Astrocyte of the hippocampus (primary cell): Measurements from ENCODE around the gene KIAA2012.

Experiments used
- DNase-seq: peaks from one replicate; pipeline ENCODE4 v3.0.0; 2011; ENCODE audit warnings: low read depth, low spot score

The KIAA2012 gene

DNA sequence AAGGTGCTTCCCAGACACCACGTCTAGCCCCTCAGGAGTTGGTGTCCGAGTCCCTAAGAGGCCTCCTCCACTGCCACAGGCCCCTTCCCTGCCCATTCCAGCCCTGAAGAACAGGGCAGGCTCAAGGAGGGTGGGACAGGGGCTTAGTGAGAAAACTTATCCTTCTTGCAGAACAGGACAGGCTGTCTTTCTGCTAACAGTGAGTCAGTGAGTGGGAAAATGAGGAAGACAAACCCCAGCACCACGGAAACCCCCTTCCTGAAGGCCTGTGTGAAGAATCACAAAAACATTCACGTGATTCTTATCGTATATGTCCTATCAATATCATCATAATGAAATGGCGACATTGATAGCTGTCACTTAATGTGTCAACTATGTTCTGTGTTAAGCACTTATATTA, 29.6 kb upstream of the KIAA2012 start:
- DNase-seq: no peak

DNA sequence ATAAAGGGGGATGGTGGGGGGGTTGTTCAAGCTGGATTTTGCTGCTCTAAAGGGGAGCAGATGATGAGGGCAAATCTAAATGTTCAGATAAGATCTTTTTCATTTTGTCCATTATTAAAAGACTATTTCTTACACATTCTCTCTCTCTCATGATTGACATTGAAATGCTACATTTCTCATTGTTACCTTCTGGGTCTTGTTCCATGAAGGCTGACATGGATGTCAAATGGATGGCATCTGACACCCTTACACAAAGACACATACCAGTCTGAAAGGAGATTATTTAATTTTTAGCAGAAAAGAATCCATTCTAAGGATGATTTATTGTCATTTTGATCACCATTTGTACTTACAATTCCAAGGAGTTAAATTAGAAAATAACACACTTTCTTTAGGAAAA, 28.3 kb upstream of the KIAA2012 start:
- no peak for DNase-seq

DNA sequence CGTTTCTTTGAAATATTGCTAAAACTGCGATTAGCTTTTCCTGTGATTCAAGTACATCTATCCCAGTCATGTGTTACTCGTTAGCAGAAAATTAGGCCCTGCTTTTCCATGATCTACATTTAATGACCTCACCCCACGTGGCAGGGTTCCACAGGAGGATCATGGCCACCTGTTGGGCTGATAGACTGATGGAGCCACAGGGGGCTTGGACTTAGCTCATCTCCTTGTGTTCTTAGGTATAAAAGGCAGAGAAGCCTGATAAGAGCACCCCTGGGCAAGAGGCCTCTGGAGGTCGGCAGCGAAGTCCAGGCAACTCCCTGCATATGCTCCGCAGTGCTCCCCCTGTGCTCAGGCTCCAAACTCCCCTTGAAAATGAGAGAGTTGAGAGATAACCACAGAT, 26.5 kb upstream of the KIAA2012 start:
- DNase-seq: no peak

DNA sequence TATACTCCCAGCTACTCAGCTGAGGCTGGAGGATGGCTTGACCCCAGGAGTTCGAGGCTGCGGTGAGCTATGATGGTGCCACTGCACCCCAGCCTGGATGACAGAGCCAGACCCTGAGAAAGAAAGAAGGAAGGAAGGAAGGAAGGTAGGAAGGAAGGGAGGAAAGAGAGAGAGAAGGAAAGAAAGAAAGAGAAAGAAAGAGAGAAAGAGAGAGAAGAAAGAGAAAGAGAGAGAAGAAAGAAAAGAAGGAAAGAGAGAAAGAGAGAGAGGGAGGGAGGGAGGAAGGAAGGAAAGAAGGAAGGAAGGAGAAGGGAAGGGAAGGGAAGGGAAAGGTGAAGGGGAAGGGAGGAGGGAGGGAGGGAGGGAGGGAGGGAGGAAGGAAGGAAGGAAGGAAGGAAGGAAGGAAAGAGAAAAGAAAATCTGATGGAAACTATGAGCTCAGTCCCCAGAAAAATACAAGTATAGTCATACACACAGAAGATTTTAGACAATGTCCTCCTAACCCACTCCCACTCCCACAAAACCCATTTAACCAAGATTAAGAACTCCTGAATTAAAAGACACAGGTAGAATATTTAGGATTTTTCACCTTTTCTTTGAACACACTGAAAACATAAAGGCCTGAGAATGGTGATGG, 23.8 kb upstream of the KIAA2012 start:
- DNase-seq: no peak

DNA sequence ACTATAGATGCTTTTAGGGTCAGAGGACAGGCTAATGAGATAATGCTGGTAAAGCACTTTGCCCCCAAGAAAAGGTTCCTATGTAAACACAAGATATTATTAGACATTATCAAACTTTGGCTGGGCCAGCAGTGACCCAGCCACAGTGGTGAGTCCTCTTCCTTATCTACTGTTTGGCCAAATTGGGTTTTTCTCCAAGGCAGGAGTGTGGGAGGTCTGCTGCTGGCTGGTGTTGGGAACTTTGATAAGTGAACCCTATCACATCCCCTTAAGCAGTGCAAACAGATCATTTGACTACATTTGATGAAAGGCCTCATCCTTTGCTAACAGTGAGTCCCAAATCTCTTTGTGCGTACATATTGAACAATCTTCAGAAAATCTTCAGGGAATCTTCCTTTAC, 23.2 kb upstream of the KIAA2012 start:
- DNase-seq: no peak

DNA sequence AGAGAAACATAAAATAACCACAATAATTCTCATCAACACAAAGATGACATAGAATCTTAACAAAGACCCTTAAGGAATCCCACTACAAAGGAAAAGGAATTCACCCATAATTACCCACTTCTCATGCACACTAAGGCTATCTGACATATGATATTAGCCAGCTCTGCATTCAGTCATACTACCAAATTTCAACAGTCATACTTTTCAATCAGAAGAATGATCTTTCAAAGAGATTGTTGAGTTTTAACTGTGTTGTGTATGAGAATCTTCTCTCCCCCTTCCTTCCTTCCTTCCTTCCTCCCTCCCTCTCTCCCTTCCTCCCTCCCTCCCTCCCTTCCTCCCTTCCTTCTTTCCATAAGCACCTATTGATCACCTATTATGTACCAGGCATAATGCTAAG, 22.4 kb upstream of the KIAA2012 start:
- DNase-seq: no peak

DNA sequence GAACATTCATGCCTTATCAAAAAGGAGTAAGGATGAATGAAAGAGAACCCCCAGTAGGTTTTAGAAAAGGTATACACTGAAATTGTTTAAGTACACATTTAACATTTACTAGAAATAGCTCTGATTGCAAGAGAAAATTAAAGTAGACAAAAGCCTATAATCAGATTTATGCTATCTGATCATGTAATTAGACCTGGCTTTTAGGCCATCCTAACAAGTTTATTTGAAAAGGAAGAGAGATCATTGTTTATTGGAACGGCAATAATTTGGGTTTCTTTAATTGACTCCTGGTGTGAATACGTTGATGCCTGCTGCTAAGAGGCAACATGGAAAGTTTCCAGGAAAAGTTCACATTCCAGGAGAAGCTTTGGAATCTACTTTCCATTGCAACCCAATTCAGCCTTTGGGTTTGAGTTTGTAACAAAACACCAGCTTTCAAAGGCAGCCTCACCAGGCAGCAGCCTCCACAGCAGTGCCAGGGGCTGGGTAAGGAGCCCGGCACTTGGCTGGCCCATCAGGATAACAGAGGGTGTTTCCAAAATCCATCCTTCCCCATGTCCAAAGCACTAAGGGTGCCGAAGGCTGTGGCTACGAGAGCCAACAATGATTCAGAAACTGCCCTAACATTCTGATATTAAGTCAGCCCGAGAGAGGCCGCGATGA, 21.4 kb upstream of the KIAA2012 start:
- peak; percentile 90 for DNase-seq

DNA sequence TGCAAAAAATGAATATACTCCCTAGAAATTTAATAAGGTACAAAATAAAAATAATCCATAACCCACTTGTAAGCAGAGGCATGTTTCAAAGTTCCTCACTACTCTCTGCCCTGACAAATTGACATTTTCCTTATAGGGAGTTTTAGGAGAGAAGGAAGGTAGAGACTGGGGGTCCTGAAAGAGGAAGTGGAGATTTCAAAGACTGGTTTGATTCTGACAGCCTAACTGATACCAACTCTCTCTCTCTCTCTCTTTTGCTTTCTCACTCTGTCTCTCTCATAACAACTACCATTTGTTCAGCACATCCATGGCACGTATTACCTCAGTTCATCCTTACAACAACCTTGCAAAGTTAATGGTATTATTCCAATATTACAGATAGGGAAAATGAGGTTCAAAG, 20.8 kb upstream of the KIAA2012 start:
- DNase-seq: no peak

DNA sequence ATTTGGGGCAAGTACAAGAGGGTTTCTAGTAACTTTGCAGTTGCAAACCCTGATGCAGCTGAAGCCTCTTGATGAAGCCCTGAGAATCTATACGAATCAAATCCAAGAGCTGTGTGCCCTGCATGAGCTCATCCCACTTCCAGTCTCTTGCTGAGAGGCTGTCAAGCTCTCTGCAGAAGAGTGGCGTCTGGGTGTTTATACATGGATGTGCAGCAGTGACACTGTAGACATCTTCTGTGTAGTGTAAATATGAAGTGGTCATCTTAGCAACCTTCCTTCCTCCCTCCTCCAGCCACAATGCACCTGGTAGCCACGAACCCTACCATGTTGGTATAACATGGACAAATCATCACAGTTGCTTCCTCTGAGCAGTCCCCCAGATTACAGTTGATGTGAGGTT, 18.4 kb upstream of the KIAA2012 start:
- DNase-seq: no peak

DNA sequence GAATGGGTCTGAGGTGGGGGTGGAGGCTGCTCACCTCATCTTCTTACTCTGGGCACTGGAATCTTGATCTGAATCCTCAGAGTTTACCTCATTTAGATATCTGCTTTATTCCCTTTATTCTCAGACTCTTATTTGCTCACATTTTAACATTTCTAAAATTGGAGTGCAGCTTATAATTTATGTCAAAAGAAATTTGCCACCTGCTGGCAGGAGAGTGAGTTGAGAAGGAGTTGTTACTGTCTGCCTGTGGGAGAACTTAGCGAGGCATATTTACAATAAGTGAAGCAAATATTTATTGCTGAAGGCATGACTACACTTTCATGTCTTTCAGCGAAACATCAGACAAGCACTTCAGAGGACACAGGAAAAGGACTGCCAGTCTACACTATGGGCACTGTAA, 16.4 kb upstream of the KIAA2012 start:
- peak; percentile 31 for DNase-seq

DNA sequence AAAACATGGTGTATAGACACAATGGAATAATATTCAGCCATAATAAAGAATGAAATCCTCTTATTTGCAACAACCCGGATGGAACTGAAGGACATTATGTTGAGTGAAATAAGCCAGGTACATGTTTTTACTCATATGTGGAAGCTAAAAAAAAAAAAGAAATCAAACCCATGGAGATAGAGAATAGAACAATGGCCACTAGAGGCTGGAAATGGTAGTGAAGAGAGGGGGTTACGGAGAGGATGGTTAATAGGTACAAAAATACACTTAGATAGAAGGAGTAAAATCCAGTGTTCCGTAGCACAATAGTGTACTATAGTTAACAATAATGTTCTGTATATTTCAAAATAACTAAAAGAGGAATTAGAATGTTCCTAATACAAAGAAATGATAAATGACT, 12.8 kb upstream of the KIAA2012 start:
- no peak for DNase-seq

DNA sequence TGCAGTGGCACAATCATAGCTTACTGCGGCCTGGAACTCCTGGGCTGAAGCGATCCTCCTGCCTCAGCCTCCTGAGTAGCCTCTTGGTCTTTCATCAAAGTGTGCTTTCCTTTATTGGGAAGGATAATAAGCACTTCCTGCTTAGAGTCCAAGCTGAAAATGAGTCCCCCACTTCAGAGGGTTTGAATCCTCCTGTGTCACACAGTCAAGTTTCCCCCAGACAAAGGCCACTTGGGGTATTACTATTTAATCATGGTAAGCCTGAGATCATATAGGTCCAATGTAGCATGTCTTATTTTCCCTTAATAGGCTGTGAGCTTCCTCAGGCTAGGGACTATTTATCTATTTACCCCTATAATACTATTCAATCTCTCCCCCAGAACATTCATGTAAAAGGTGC, 11.4 kb upstream of the KIAA2012 start:
- DNase-seq: no peak

DNA sequence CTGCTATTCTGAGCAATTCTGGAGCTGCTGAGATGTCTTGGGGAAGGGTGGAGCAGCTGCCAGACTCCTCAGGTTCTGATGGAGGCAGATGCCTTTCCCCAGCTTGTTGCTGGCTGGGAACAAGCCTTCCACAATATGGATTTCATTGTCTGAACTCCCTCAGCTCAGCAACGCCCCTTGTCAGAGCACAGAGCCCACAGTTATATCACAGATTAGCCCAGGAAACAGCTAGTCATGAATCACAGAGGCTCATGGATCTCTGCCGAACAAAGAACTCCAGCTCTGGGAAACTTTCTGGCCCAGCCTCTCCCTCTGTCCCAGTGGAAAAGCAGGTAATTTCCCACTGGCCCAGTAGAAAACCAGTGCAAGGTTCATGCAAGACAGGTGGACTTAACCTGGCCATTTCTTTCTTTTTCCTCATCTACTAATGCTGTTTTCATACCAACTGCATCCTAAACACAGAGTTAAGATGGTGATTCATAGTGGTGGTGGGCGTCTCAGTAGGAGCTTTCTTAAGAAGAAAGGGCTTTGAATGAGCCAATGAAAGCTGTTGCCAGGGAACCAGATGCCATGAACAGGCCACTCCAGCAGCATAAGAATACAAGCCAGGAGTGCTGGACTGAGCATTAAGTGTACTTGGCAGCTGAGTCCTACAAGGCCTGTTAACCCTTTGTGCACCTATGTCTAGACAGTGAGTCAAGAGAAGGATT, 8.7 kb upstream of the KIAA2012 start:
- DNase-seq: peak; percentile 97

DNA sequence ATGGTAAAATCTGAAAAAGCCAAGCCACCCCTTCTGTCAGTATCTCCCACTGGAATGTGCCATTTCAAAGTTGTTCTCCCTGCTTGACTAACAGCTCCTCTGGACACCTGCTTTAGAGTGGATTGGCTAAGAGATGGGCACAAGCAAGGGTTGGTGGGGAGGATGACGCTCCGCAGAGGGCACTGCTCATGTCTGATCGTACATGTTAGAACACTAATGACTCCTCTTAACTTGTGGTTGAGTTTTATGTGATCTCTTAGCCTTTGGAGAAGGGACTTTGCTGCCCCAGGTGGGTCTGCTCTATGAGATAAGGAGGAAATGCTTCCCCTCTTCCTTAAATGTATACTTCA, 8.2 kb upstream of the KIAA2012 start:
- no peak for DNase-seq

DNA sequence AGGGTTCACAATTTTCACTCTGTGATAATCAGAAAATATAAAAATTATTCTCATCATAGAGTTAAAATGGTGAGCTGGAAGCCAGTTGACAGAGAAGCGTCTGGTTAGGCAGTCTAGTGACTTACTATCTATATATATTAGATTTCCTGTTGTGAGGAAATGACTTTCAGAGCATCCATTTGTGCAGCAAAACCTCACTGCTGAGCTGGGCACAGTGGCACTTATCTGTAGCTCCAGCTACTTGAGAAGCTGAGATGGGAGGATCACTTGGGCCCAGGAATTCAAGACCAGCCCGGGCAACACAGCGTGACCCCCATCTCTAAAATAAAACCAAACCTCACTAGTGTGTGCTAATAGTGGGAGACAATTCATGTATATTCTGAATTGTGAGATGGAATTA, 7.2 kb upstream of the KIAA2012 start:
- DNase-seq: no peak

DNA sequence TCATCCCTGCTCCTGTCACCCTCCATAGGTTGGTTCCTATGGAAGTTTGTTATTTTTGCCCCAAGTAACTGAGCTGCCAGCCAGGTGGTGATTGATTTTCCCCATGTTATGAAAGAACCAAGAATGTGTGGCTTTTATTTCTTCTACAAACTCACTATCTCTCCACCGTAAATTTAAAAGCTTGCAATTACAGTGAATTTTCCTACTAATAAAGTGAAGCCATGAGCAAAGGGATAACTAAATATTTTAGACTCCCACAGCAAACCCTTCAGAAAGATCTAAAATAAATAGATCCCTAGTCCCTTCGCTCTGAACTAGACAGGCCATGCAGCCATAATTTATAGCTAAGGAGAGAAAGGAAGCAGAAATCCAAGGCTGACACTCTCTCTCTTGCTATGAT, 6.2 kb upstream of the KIAA2012 start:
- no peak for DNase-seq

DNA sequence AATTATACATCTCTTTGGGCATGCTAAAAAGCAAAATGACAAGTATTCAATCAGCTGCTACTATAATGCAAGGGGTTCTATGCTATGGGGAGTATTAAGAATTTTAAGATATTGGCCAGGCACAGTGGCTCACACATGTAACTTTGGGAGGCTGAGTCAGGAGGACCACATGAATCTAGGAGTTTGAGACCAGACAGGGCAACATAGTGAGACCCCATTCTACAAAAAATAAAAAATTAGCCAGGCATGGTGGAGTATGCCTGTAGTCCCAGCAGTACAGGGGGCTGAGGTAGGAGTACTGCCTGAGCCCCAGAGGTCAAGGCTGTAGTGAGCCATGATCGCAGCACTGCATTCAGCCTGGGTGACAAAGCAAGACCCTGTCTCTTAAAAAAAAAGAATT, 5.5 kb upstream of the KIAA2012 start:
- DNase-seq: no peak

DNA sequence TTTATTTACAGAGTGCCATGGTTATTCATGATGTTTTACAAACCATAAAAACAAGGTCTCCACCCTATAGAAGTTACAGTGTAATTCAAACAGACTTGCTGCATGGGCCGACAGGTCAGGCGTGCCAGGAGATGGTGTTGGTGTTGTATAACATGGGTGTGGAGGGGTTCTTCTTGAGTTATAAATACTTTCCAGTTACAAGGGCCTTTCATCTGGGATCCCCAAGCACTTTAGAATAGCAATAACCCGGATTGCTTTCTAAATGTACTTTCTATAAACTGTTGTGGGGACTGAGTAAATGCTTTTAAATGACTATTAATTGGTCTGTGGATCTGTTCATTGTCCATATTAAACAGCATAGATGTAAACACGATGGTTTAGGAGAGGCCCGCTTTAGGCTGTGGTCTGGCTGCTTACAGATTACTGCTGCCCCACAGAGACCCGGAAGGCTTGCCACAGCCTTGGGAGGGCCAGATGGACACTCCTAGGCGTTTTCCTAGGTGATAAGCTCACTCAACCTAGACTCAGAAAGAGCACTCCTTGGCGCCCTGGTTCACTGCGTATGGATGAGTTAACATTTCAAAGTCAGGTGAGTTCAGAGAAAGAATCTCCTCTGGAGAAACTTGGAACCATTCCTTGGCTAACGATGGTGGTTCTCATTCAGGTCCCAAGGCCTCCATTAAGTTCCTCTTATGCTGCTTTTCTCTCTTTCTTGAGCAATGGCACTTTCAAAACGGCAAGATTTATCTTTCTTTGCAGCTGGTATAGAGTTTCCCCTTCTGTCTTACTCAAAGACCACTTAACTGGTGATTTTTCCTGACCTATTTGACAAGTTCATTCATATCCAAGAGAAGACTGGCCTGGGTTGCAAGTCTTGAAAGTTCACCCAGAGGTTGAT, 3.6 kb upstream of the KIAA2012 start:
- no peak for DNase-seq

DNA sequence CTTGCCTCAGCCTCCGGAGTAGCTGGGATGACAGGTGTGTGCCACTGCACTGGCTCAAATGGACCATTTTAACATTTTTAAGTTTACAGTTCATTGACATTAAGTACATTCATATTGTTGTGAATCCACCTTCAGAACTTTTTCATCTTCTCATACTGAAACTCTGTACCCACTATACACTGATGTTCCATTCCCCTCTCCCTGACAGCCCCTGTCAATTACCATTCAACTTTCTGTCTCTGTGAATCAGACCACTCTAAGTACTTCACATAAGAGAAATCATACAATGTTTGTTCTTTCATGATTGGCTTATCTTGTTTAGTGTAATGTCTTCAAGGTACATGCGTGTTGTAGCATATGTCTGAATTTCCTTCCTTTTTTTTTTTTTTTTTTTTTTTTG, 1.9 kb upstream of the KIAA2012 start:
- DNase-seq: no peak

DNA sequence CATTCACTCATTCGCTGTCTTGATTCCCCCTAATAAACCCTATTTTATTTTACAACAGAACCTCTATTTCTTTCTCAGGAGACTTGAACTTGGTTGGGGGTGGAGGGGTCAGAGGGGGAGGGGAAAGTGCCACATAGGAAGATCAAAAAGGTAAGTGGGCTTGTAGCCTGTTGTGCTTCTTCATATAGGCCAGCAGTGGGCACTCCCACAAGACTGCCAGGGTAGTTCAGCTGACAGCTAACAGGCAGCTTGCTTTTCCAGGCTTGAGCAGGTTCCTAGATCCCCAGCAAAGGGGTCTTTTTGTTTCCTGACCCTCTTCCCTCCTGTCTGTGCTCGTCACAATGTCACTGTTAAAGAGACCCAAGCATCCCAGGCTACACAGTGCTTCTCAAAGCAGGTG, 829 bp upstream of the KIAA2012 start:
- DNase-seq: no peak

DNA sequence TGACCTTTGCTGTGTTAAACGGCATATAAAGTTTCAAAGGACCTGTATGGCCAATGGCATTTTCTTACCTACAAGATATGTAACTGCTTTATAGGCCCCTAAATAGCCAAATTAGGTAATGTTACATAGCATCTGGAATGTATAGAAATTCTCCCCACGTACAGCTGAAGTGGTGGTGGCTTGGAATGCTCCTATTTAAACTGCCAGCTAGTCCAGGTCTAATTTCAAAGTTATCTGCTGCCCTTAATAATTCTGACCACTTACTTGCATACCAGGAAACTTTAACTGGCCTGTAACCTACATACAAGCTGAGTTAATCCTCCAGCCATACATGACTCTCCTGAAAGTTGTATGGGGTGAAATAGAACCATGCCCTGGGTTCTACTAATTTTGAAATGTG, 1.3 kb downstream of the KIAA2012 start:
- no peak for DNase-seq

DNA sequence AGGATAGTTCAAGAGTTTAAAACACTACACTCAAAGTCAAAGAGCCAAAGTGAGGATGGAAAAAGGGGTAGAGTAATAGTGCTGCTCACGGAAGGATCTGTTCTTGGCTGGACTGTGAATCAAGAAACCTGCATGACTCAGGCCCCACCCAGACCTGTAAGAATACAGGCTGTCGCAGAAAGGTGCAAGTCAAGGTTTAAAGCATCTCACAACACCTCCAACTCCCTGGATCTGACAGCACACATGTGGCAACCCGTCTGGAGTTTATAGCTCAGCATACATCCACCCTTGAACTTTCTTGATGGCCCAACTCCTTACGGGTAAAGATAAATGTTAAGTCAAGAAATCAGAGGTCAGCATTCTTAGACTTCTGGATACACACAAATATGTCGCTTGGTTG, 6.3 kb downstream of the KIAA2012 start:
- no peak for DNase-seq
